HG03342 (cell line): ENCODE data around the gene KRT35.

Experiments
- ATAC-seq: cut with Tn5 transposase; IDR thresholded peaks from one replicate; pipeline ENCODE4 v1.9.1; 2021; ENCODE audit warnings: mild to moderate bottlenecking, moderate library complexity; ENCODE audit not compliant: unreplicated experiment

Gene KRT35

GRCh38 chr17:41481036-41481435 lies at the start of gene KRT35:
KRT35 (minus strand) TSS chr17:41481151; CDS start chr17:41481097, 54 bp downstream.
- ATAC-seq = no peak

- ATAC-seq = no peak
Measured at GRCh38 chr17:41530062-41531048, 49.4 kb upstream of the KRT35 start.

GRCh38 chr17:41529491-41529915 lies 48.6 kb upstream of the KRT35 start:
- ATAC-seq = no peak

GRCh38 chr17:41528959-41529353 lies 48.0 kb upstream of the KRT35 start:
- ATAC-seq = no peak

- no peak for ATAC-seq
Measured at GRCh38 chr17:41527063-41528023, 46.4 kb upstream of the KRT35 start.

GRCh38 chr17:41524261-41524660 lies 43.3 kb upstream of the KRT35 start:
- no peak for ATAC-seq

GRCh38 chr17:41523787-41524186 lies 42.8 kb upstream of the KRT35 start:
- no peak for ATAC-seq

- ATAC-seq = no peak
Measured at GRCh38 chr17:41523225-41523593, 42.3 kb upstream of the KRT35 start.

GRCh38 chr17:41522301-41523224 lies 41.6 kb upstream of the KRT35 start:
- ATAC-seq = no peak

- no peak for ATAC-seq
Measured at GRCh38 chr17:41521574-41522261, 40.8 kb upstream of the KRT35 start.

GRCh38 chr17:41520821-41521521 lies 40.0 kb upstream of the KRT35 start:
- ATAC-seq = no peak

GRCh38 chr17:41519501-41520224 lies 38.7 kb upstream of the KRT35 start:
- ATAC-seq = no peak

GRCh38 chr17:41518789-41519449 lies 38.0 kb upstream of the KRT35 start, which contains the start of gene KRT15:
KRT15 (minus strand) TSS chr17:41518890; CDS start chr17:41518827, 63 bp downstream.
- no peak for ATAC-seq

GRCh38 chr17:41518031-41518430 lies 37.1 kb upstream of the KRT35 start:
- no peak for ATAC-seq

GRCh38 chr17:41516830-41517283 lies 35.9 kb upstream of the KRT35 start:
- no peak for ATAC-seq

- ATAC-seq = no peak
Measured at GRCh38 chr17:41516147-41516829, 35.3 kb upstream of the KRT35 start.

- no peak for ATAC-seq
Measured at GRCh38 chr17:41513168-41513547, 32.2 kb upstream of the KRT35 start.
